Lower lobe of right lung (tissue), 2 donors: Measurements from ENCODE around the gene NWD2. TPM values are rescaled to one million over a fixed set of nuclear protein-coding genes. Genes with fewer than 3 reads are reported as not detected.

Source experiments
- ATAC-seq, 2 donors: fragments of 200-7000 bp; cut with Tn5 transposase; one replicate each; pipeline ENCODE4 v1.9.1; 2020 to 2022; ENCODE audit warnings: mild to moderate bottlenecking in 2 of 2, moderate library complexity in 2 of 2
- DNase-seq: peaks from one replicate; pipeline ENCODE4 v3.0.0-alpha.2; 2020
- H3K27ac ChIP-seq: fragments of 200-600 bp; one replicate; pipeline ENCODE4 v1.8.0; 2022
- H3K27me3 ChIP-seq: fragments of 200-600 bp; one replicate; pipeline ENCODE4 v1.8.0; 2022; ENCODE audit warnings: low read depth
- H3K36me3 ChIP-seq: fragments of 200-600 bp; one replicate; pipeline ENCODE4 v1.8.0; 2022; ENCODE audit warnings: mild to moderate bottlenecking
- H3K4me1 ChIP-seq: fragments of 200-600 bp; one replicate; pipeline ENCODE4 v1.8.0; 2022
- H3K4me3 ChIP-seq: fragments of 200-600 bp; one replicate; pipeline ENCODE4 v1.8.0; 2022; ENCODE audit warnings: mild to moderate bottlenecking
- H3K9me3 ChIP-seq: fragments of 200-600 bp; one replicate; pipeline ENCODE4 v1.8.0; 2022
- CTCF ChIP-seq: fragments of 200-600 bp; IDR thresholded peaks from one replicate; pipeline ENCODE4 v1.8.0; 2022; ENCODE audit warnings: antibody characterized with exemption, mild to moderate bottlenecking
- intact Hi-C: fragments of 100-400 bp; cut with DNase I; formaldehyde crosslinking; loops from one replicate; pipeline ENCODE4 v1.11.0; 2022
- total RNA-seq: library from RNA; stranded (reverse); fragmentation: NEBNext Ultra II Directional; extraction: Animal tissue kit (Norgen Biotek cat#: 25700); gene quantifications from one replicate; pipeline ENCODE4 v1.2.1, GENCODE V29; 2021
- donor health status: DM: no; HTN: yes; CAD: no; lungs with severe emphysema.

NWD2 gene
- total RNA-seq, 1 donor from 2014 or later: not detected

- Histone ChIP-seq H3K36me3 (no peaks in the 10 kb centered on the region), H3K9me3 (no peaks in the 10 kb centered on the region), H3K4me3 (no peak overlapping the region), H3K27ac (no peak overlapping the region), H3K27me3 (no peaks in the 10 kb centered on the region), H3K4me1 (no peaks in the 10 kb centered on the region)
- no peak for TF ChIP-seq CTCF
- DNase-seq: no peak
- intact Hi-C loops: no loop called here
- ATAC-seq: peak; percentile 51 to 70
Measured at GRCh38 chr4:37464373-37465128, 220.0 kb downstream of the NWD2 start.

GRCh38 chr4:37465296-37465695 lies 220.8 kb downstream of the NWD2 start:
- ATAC-seq: no peak
- Histone ChIP-seq H3K27ac (no peak overlapping the region), H3K9me3 (no peaks in the 10 kb centered on the region), H3K36me3 (no peaks in the 10 kb centered on the region), H3K4me3 (no peak overlapping the region), H3K27me3 (no peaks in the 10 kb centered on the region), H3K4me1 (no peaks in the 10 kb centered on the region)
- intact Hi-C loops: no loop called here
- TF ChIP-seq CTCF: no peak
- no peak for DNase-seq

GRCh38 chr4:37465845-37466244 lies 221.3 kb downstream of the NWD2 start:
- Histone ChIP-seq H3K4me1 (no peaks in the 10 kb centered on the region), H3K27me3 (no peaks in the 10 kb centered on the region), H3K4me3 (no peak overlapping the region), H3K27ac (no peak overlapping the region), H3K36me3 (no peaks in the 10 kb centered on the region), H3K9me3 (no peaks in the 10 kb centered on the region)
- no peak for TF ChIP-seq CTCF
- ATAC-seq (no peak), DNase-seq (no peak)
- intact Hi-C loops: no loop called here

GRCh38 chr4:37467223-37467622 lies 222.7 kb downstream of the NWD2 start:
- H3K36me3 ChIP-seq: no peaks in the 10 kb centered on the region
- H3K27ac ChIP-seq: no peak overlapping the region
- DNase-seq (no peak), ATAC-seq (no peak)
- TF ChIP-seq CTCF: no peak
- H3K4me3 ChIP-seq: no peak overlapping the region
- intact Hi-C loops: no loop called here
- H3K9me3 ChIP-seq: no peaks in the 10 kb centered on the region
- H3K4me1 ChIP-seq: no peaks in the 10 kb centered on the region
- no peaks in the 10 kb centered on the region for H3K27me3 ChIP-seq

GRCh38 chr4:37467824-37468223 lies 223.3 kb downstream of the NWD2 start:
- H3K9me3 ChIP-seq: no peaks in the 10 kb centered on the region
- no peak overlapping the region for H3K27ac ChIP-seq
- H3K4me3 ChIP-seq: no peak overlapping the region
- no peaks in the 10 kb centered on the region for H3K27me3 ChIP-seq
- ATAC-seq: no peak
- H3K4me1 ChIP-seq: no peaks in the 10 kb centered on the region
- no peak for TF ChIP-seq CTCF
- intact Hi-C loops: no loop called here
- DNase-seq: no peak
- no peaks in the 10 kb centered on the region for H3K36me3 ChIP-seq
